GM21529 (cell line): Measurements from ENCODE around the gene TRIP11.

Source experiments
- ATAC-seq: cut with Tn5 transposase; IDR thresholded peaks from one replicate; pipeline ENCODE4 v1.9.1; 2021; ENCODE audit not compliant: unreplicated experiment

The TRIP11 gene

GRCh38 chr14:92010644-92011043 is 29.2 kb downstream of the TRIP11 start:
- ATAC-seq, result no peak

- no peak for ATAC-seq
These were observed 30.3 kb downstream of the TRIP11 start for GRCh38 chr14:92009604-92010003.

GRCh38 chr14:92005019-92005418 is 34.8 kb downstream of the TRIP11 start:
- ATAC-seq, result no peak

- ATAC-seq, result no peak
These were observed 35.8 kb downstream of the TRIP11 start for GRCh38 chr14:92004062-92004461.

GRCh38 chr14:91998667-91999570 is 40.9 kb downstream of the TRIP11 start:
- ATAC-seq, result no peak

GRCh38 chr14:91997492-91997891 is 42.4 kb downstream of the TRIP11 start:
- no peak for ATAC-seq

GRCh38 chr14:91996948-91997371 is 42.9 kb downstream of the TRIP11 start:
- ATAC-seq, result no peak

GRCh38 chr14:91987192-91987591 is 52.7 kb downstream of the TRIP11 start:
- ATAC-seq, result no peak

GRCh38 chr14:91985521-91986255 is 54.2 kb downstream of the TRIP11 start:
- no peak for ATAC-seq

GRCh38 chr14:91985008-91985407 is 54.9 kb downstream of the TRIP11 start:
- ATAC-seq, result no peak

GRCh38 chr14:91983588-91983987 is 56.3 kb downstream of the TRIP11 start:
- ATAC-seq, result no peak

- ATAC-seq, result peak; percentile 79
These were observed 59.7 kb downstream of the TRIP11 start for GRCh38 chr14:91980157-91980556.

- no peak for ATAC-seq
These were observed 62.0 kb downstream of the TRIP11 start for GRCh38 chr14:91977884-91978283.

- no peak for ATAC-seq
These were observed 64.1 kb downstream of the TRIP11 start for GRCh38 chr14:91975763-91976162.

GRCh38 chr14:91971188-91971778 is 68.6 kb downstream of the TRIP11 start:
- ATAC-seq, result no peak

GRCh38 chr14:91968280-91968679 is 71.6 kb downstream of the TRIP11 start:
- no peak for ATAC-seq

GRCh38 chr14:91964724-91965123 is 75.1 kb downstream of the TRIP11 start:
- no peak for ATAC-seq

- ATAC-seq, result no peak
These were observed 75.8 kb downstream of the TRIP11 start for GRCh38 chr14:91964011-91964410.

GRCh38 chr14:91963465-91963864 is 76.4 kb downstream of the TRIP11 start:
- no peak for ATAC-seq

- no peak for ATAC-seq
These were observed 78.3 kb downstream of the TRIP11 start for GRCh38 chr14:91961297-91962220.

GRCh38 chr14:91957876-91958313 is 82.0 kb downstream of the TRIP11 start:
- no peak for ATAC-seq
